GM21737 (cell line): ENCODE data around the gene LPCAT4.
"Not testable (repeated sequence)": the region's sequence is repeated elsewhere in the genome, so short reads cannot be mapped to it uniquely, and the experiment has no call there.

Experiments
- ATAC-seq: cut with Tn5 transposase; IDR thresholded peaks from one replicate; pipeline ENCODE4 v1.9.1; 2021; ENCODE audit warnings: mild to moderate bottlenecking, moderate library complexity; ENCODE audit not compliant: unreplicated experiment

LPCAT4 gene, protein sequence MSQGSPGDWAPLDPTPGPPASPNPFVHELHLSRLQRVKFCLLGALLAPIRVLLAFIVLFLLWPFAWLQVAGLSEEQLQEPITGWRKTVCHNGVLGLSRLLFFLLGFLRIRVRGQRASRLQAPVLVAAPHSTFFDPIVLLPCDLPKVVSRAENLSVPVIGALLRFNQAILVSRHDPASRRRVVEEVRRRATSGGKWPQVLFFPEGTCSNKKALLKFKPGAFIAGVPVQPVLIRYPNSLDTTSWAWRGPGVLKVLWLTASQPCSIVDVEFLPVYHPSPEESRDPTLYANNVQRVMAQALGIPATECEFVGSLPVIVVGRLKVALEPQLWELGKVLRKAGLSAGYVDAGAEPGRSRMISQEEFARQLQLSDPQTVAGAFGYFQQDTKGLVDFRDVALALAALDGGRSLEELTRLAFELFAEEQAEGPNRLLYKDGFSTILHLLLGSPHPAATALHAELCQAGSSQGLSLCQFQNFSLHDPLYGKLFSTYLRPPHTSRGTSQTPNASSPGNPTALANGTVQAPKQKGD

GRCh38 chr15:34367101-34368081 lies at the start of gene LPCAT4:
TSS of gene LPCAT4 (minus strand) at chr15:34367196. CDS start at chr15:34367100, 96 bp downstream.
- ATAC-seq, result peak; percentile 76

- not testable (repeated sequence) for ATAC-seq
These were observed 42.5 kb upstream of the LPCAT4 start for GRCh38 chr15:34409511-34409910.

DNA sequence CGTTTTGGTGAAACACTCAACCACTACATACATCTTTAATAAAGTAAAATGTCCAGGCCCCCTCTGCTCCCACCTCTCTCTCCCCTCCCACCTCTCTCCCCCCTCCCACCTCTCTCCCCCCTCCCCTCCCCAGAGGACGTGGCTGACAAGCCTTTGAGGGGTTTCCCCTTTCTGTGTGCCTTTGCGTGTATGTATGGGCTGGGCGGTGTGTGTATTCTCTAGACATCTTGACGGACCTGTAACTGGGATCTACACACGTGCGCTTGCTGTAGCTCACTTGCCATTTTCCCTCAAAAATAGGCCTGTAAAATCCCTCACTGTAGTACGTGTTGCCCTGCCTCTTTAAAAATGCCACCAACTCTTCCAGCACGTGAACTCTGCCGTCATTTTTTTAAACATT lies 42.0 kb upstream of the LPCAT4 start:
- ATAC-seq, result not testable (repeated sequence)

GRCh38 chr15:34403899-34404298 lies 36.9 kb upstream of the LPCAT4 start:
- ATAC-seq, result not testable (repeated sequence)

- not testable (repeated sequence) for ATAC-seq
These were observed 36.2 kb upstream of the LPCAT4 start for GRCh38 chr15:34403160-34403598.

GRCh38 chr15:34397637-34398259 lies 30.8 kb upstream of the LPCAT4 start:
- ATAC-seq, result peak; percentile 59

GRCh38 chr15:34392981-34393380 lies 26.0 kb upstream of the LPCAT4 start:
- not testable (repeated sequence) for ATAC-seq

- not testable (repeated sequence) for ATAC-seq
These were observed 22.6 kb upstream of the LPCAT4 start for GRCh38 chr15:34389594-34390086.

GRCh38 chr15:34381829-34382521 lies 15.0 kb upstream of the LPCAT4 start:
- not testable (repeated sequence) for ATAC-seq

GRCh38 chr15:34380491-34380890 lies 13.5 kb upstream of the LPCAT4 start:
- ATAC-seq, result not testable (repeated sequence)

GRCh38 chr15:34376856-34377255 lies 9.9 kb upstream of the LPCAT4 start:
- ATAC-seq, result no peak

DNA sequence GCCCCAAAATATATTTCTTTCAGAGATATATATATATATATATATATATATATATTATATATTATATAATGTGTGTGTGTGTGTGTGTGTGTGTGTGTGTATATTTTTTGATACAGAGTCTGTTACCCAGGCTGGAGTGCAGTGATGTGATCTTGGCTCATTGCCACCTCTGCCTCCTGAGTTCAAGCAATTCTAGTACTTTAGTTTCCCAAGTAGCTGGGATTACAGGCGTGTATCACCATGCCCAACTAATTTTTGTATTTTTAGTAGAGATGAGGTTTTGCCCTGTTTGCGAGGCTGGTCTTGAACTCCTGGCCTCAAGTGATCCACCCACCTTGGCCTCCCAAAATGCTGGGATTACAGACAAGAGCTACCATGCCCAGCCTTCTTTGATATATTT lies 8.5 kb upstream of the LPCAT4 start:
- ATAC-seq, result not testable (repeated sequence)

DNA sequence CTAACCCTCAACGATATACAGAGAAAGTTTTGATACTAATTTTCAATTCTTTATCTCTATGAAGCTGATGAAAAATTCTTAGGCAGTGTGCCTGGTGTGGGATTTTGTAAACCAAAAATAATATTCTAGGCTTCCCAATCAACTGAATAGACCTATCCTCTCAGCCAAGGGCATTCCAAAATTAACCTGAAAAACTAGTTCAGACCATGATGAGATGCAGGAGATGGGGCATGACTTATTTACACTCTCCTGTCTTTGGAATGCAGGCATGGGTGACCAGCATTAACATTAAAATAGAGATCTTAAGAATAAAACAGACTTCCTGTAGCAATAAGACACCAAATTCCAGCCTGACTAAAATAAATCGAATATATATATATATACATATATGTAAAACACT lies 7.8 kb upstream of the LPCAT4 start:
- no peak for ATAC-seq

DNA sequence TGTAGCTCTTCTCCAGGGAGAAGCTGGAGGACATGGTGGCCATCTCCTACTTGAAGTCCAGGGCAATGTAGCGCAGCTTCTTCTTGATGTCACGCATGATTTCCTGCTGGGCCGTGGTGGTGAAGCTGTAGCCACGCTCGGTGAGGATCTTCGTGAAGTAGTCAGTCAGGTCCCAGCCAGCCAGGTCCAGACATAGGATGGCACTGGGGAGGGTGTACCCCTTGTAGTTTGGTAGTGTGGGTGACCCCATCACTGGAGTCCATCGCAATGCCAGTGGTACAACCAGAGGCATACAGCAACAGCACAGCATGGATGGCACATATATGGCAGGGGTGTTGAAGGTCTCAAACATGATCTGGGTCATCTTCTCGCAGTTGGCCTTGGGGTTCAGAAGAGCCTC lies 7.0 kb upstream of the LPCAT4 start:
- ATAC-seq, result no peak

- no peak for ATAC-seq
These were observed 3.6 kb upstream of the LPCAT4 start for GRCh38 chr15:34370643-34371042.

DNA sequence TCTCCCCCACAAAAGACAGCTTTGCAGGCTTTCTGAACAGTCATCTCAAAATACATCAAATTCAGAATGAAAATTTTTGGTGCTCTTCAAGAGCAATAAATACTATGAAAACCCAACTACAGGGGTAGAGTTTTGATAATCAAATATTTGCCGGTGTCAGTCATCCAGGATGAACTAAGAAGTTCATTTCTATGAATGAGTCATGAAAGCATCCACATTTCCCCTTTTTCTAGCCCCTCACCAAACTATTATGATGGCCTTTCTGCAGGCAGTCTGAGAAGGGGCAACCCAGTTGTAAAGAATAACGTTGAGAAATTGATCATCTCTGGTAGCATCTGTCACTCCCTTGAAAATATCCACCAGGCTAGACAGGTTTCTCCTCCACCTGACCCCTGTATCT lies 3.1 kb upstream of the LPCAT4 start:
- no peak for ATAC-seq

DNA sequence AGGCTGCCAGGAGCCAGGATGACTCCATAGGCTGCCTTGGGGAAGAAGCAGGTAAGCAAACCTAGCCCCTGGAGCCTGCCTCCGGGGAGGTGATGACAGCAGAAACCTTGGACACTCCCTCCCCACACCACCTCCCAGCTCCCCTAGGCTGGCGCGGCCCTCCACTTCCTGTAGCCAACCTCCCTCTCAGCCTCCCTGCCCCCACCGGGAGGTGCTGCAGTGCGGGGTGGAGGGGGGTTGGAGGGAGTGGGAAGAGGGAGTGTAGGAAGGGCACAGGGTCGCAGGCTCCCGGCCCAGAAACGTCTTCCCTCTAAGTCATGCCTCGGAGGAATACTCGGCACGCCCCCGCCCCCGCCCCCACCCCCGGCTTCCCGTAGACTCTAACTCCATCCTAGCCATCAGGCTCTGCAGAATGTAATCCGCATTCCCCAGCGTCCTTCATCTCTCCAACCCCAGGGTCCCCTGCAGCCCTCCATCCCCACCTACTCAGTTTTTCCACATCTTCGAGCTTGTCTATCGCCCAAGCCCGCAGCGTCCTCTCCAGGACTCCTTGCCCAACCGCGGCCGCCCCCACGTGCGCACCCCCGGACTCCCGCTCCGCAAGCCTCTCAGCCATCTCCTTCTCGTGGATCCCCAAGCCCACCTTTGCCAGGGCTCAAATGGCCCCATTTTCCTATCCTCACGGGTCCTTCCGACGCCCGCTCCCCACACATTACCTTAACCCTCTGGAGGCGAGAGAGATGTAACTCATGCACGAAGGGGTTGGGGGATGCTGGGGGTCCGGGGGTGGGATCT lies 528 bp downstream of the LPCAT4 start:
- peak; percentile 5 for ATAC-seq

GRCh38 chr15:34365836-34366235 lies 1.2 kb downstream of the LPCAT4 start:
- no peak for ATAC-seq
